Adrenal gland (tissue), 5 donors: ENCODE measurements around the gene SEMA5A.

ENCODE experiments used
- POLR2A ChIP-seq, 2 donors: fragments of 450-650 bp; IDR thresholded peaks; one replicate each; pipeline ENCODE4 v1.6.1; 2017; ENCODE audit warnings: antibody characterized with exemption in 2 of 2, mild to moderate bottlenecking in 2 of 2, moderate library complexity in 1 of 2
- TF ChIP-seq, protein P1 (sequence below), 6 experiments: fragments of 450-650 bp in 4 of 6; fragments of 200-600 bp in 2 of 6; sonication (generic) in 1 of 6; IDR thresholded peaks; 1 replicate in 5 of 6; 2 replicates in 1 of 6; pipeline versions ENCODE4 v1.5.1 to v1.8.0; 2016 to 2021; ENCODE audit warnings: antibody characterized with exemption in 6 of 6, mild to moderate bottlenecking in 2 of 6, moderate library complexity in 1 of 6
- donor health status: DM: no; HTN: no; CAD: no.

DNA sequence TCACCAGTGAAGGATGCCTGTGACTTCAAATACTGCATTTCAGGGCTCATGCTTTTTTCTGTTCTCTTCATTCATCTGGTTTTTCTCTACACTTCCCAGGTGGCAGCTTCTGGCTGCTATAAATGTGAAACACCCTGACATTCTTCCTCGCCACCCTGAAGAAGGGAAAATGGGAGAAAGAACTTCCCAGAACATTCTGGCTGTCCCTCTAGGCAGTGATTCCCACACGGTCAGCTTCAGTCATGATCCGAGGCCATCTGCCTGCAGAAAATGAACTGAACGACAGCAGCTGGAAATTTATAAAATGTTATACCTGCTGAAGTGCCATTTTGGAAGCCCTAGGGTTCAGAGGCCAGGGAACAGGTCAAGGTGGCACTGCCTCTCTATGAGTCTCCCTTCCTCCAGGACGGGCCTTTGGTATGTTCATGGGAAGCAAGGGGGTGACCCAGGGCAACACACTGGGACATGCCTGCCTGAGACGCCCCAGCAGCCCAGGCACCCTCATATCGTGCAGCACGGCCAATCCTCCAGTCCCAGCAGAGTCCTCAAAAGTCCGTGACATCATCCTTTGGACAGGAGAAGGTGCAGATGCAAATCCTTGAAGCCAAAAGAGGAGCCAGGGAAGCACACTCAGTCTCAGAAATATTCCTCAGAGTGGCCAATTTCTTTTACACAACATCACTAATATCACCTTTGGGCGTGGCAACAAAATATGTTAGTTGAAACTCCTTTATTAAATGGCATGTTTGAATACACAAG is 107.1 kb downstream of the SEMA5A start:
- TF ChIP-seq, protein P1, sequence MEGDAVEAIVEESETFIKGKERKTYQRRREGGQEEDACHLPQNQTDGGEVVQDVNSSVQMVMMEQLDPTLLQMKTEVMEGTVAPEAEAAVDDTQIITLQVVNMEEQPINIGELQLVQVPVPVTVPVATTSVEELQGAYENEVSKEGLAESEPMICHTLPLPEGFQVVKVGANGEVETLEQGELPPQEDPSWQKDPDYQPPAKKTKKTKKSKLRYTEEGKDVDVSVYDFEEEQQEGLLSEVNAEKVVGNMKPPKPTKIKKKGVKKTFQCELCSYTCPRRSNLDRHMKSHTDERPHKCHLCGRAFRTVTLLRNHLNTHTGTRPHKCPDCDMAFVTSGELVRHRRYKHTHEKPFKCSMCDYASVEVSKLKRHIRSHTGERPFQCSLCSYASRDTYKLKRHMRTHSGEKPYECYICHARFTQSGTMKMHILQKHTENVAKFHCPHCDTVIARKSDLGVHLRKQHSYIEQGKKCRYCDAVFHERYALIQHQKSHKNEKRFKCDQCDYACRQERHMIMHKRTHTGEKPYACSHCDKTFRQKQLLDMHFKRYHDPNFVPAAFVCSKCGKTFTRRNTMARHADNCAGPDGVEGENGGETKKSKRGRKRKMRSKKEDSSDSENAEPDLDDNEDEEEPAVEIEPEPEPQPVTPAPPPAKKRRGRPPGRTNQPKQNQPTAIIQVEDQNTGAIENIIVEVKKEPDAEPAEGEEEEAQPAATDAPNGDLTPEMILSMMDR (IDR thresholded peaks at IDR 0.05): no peak
- TF ChIP-seq POLR2A (IDR thresholded peaks at IDR 0.05): no peak
